Neural cell (in vitro differentiated cells): ENCODE measurements around the gene DENND1A. TPM values are rescaled to one million over a fixed set of nuclear protein-coding genes. Genes with fewer than 3 reads are reported as not detected.

Experiments
- H2AFZ ChIP-seq: fragments of 200-600, 300-800 bp; sonication (generic), shearing (Covaris generic); 2 replicates; pipeline ENCODE4 v1.6.0; 2014; ENCODE audit warnings: low read depth, mild to moderate bottlenecking, antibody characterized with exemption, low read length, moderate library complexity
- H3F3A ChIP-seq: fragments of 200-600 bp; shearing (Covaris generic); 2 replicates; pipeline ENCODE4 v1.6.1; 2016; ENCODE audit warnings: mild to moderate bottlenecking, moderate library complexity, mixed read lengths, antibody characterized with exemption, low read length; ENCODE audit not compliant: insufficient read depth, poor library complexity, severe bottlenecking
- H3K27ac ChIP-seq: fragments of 200-600, 300-800 bp; sonication (generic), shearing (Covaris generic); 2 replicates; pipeline ENCODE4 v1.5.1; 2014; ENCODE audit warnings: mild to moderate bottlenecking, low read length, moderate library complexity
- H3K27me3 ChIP-seq: fragments of 300-800, 200-600 bp; sonication (generic), shearing (Covaris generic); 2 replicates; pipeline ENCODE4 v1.6.0; 2014; ENCODE audit warnings: mild to moderate bottlenecking, low read depth, low read length, moderate library complexity; ENCODE audit not compliant: insufficient read depth
- H3K36me3 ChIP-seq: fragments of 300-800, 200-600 bp; sonication (generic), shearing (Covaris generic); 2 replicates; pipeline ENCODE4 v1.5.1; 2014; ENCODE audit warnings: mild to moderate bottlenecking, antibody characterized with exemption, low read length, moderate library complexity; ENCODE audit not compliant: insufficient read depth
- H3K4me2 ChIP-seq: fragments of 300-800, 200-600 bp; sonication (generic), shearing (Covaris generic); 2 replicates; pipeline ENCODE4 v1.6.0; 2014; ENCODE audit warnings: mild to moderate bottlenecking, low read length
- H3K4me3 ChIP-seq: fragments of 300-800, 200-600 bp; sonication (generic), shearing (Covaris generic); 2 replicates; pipeline ENCODE4 v1.5.1; 2014; ENCODE audit warnings: mild to moderate bottlenecking, low read length, moderate library complexity
- H3K79me2 ChIP-seq: fragments of 200-600 bp; shearing (Covaris generic); replicated peaks from 2 replicates; pipeline ENCODE4 v1.6.0; 2014; ENCODE audit warnings: mild to moderate bottlenecking, low read length, moderate library complexity; ENCODE audit not compliant: insufficient read depth
- H3K9ac ChIP-seq: fragments of 300-800, 200-600 bp; sonication (generic), shearing (Covaris generic); 2 replicates; pipeline ENCODE4 v1.6.1; 2016; ENCODE audit warnings: mild to moderate bottlenecking, low read length, mixed read lengths
- H3K9me2 ChIP-seq: fragments of 200-600 bp; shearing (Covaris generic); 2 replicates; pipeline ENCODE4 v1.6.1; 2016; ENCODE audit warnings: mild to moderate bottlenecking, low read length, mixed read lengths; ENCODE audit not compliant: insufficient read depth
- H3K9me3 ChIP-seq: fragments of 200-600, 300-800 bp; sonication (generic), shearing (Covaris generic); 2 replicates; pipeline ENCODE4 v1.6.1; 2016; ENCODE audit warnings: mild to moderate bottlenecking, mixed run types, low read length, moderate library complexity, mixed read lengths
- H4K20me1 ChIP-seq: fragments of 200-600 bp; shearing (Covaris generic); 2 replicates; pipeline ENCODE4 v1.6.1; 2016; ENCODE audit warnings: mild to moderate bottlenecking, mixed run types; ENCODE audit not compliant: insufficient read depth
- EP300 ChIP-seq: fragments of 450-650 bp; conservative IDR thresholded peaks from 2 replicates; pipeline ENCODE4 v1.6.1; 2014; ENCODE audit warnings: antibody characterized with exemption, mild to moderate bottlenecking, moderate library complexity; ENCODE audit not compliant: poor library complexity, severe bottlenecking
- EZH2 ChIP-seq: fragments of 200-600, 300-800 bp; shearing (Covaris generic), sonication (generic); IDR thresholded peaks from 2 replicates; pipeline ENCODE4 v1.6.1; 2014; ENCODE audit warnings: antibody characterized with exemption, low read length, borderline replicate concordance, mild to moderate bottlenecking; ENCODE audit not compliant: insufficient read depth, poor library complexity, severe bottlenecking
- MXI1 ChIP-seq: fragments of 450-650 bp; conservative IDR thresholded peaks from 2 replicates; pipeline ENCODE4 v1.6.1; 2014; ENCODE audit warnings: antibody characterized with exemption, mild to moderate bottlenecking; ENCODE audit not compliant: poor library complexity, severe bottlenecking
- POLR2AphosphoS5 ChIP-seq: IDR thresholded peaks from 2 replicates; pipeline ENCODE4 v1.6.1; 2012
- RAD21 ChIP-seq: fragments of 450-650 bp; conservative IDR thresholded peaks from 2 replicates; pipeline ENCODE4 v1.6.1; 2014; ENCODE audit warnings: antibody characterized with exemption, mild to moderate bottlenecking, moderate library complexity
- SMC3 ChIP-seq: fragments of 450-650 bp; conservative IDR thresholded peaks from 2 replicates; pipeline ENCODE4 v1.6.1; 2014; ENCODE audit warnings: antibody characterized with exemption, mild to moderate bottlenecking, moderate library complexity; ENCODE audit not compliant: poor library complexity
- TAF1 ChIP-seq: IDR thresholded peaks from 2 replicates; pipeline ENCODE4 v1.6.1; 2012; ENCODE audit warnings: low read depth
- polyA plus RNA-seq: library from polyadenylated mRNA; depleted of rRNA; stranded (reverse); fragments of >200 nt; gene quantifications from 2 replicates; pipeline ENCODE4 v1.2.3, GENCODE V29; 2014
- TF ChIP-seq, protein P1 (sequence below): IDR thresholded peaks from 2 replicates; pipeline ENCODE4 v1.6.1; 2012; ENCODE audit warnings: borderline replicate concordance
- TF ChIP-seq, protein P2 (sequence below): fragments of 450-650 bp; IDR thresholded peaks from 2 replicates; pipeline ENCODE4 v1.5.1; 2014; ENCODE audit warnings: antibody characterized with exemption, mild to moderate bottlenecking, moderate library complexity; ENCODE audit not compliant: poor library complexity, severe bottlenecking

The DENND1A gene
- polyA plus RNA-seq, 1 donor from 2014 or later, result 2.3 TPM

DNA sequence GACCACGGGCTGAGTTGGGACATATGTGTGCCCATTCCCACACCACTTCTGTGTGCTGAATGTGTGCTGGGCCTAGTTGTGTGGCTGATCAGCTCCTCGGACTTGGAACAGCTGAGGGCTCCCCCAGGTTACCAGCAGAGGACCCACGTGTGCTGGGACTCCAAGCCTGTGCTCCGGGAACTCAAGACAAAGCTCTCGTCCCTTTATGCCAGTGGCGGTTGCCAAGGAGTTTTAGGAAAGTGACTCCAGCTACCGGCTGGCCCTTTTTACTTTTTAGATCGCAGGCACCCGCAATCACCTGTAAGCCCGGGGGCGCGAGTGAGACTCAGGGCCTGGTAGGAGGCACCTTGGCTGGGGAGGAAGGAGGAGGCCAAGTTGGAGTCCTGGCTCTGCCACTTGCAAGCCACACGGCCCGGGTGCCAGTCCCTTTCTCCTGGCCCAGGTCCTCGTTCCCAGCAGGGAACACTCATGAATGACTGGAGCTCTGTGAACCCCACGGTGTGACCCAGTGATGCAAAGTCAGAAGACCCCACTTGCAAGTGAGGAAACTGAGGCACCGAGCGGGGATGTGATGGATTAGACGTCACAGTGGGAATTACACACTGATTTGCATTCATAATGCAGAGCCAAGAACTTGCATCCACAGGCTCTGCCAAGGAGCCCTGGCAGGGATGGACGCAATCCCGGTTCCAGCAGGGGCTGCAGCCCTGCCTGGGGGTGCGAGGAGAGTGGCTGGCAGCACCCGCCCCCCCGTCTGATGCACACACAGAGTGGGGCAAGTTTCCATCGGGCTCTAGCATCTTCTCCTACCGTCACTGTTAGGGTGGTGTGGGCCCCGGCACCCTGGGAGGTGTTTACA, 547.0 kb downstream of the DENND1A start:
- no peak overlapping the region for H3K27ac ChIP-seq
- no peak overlapping the region for H2AFZ ChIP-seq
- H3K79me2 ChIP-seq, result no peaks in the 10 kb centered on the region
- no peaks in the 10 kb centered on the region for H3K9me2 ChIP-seq
- TF ChIP-seq MXI1, result no peak
- TF ChIP-seq, protein P1, sequence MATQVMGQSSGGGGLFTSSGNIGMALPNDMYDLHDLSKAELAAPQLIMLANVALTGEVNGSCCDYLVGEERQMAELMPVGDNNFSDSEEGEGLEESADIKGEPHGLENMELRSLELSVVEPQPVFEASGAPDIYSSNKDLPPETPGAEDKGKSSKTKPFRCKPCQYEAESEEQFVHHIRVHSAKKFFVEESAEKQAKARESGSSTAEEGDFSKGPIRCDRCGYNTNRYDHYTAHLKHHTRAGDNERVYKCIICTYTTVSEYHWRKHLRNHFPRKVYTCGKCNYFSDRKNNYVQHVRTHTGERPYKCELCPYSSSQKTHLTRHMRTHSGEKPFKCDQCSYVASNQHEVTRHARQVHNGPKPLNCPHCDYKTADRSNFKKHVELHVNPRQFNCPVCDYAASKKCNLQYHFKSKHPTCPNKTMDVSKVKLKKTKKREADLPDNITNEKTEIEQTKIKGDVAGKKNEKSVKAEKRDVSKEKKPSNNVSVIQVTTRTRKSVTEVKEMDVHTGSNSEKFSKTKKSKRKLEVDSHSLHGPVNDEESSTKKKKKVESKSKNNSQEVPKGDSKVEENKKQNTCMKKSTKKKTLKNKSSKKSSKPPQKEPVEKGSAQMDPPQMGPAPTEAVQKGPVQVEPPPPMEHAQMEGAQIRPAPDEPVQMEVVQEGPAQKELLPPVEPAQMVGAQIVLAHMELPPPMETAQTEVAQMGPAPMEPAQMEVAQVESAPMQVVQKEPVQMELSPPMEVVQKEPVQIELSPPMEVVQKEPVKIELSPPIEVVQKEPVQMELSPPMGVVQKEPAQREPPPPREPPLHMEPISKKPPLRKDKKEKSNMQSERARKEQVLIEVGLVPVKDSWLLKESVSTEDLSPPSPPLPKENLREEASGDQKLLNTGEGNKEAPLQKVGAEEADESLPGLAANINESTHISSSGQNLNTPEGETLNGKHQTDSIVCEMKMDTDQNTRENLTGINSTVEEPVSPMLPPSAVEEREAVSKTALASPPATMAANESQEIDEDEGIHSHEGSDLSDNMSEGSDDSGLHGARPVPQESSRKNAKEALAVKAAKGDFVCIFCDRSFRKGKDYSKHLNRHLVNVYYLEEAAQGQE, result no peak
- TF ChIP-seq EP300, result no peak
- TF ChIP-seq RAD21, result no peak
- TF ChIP-seq SMC3, result no peak
- TF ChIP-seq, protein P2, sequence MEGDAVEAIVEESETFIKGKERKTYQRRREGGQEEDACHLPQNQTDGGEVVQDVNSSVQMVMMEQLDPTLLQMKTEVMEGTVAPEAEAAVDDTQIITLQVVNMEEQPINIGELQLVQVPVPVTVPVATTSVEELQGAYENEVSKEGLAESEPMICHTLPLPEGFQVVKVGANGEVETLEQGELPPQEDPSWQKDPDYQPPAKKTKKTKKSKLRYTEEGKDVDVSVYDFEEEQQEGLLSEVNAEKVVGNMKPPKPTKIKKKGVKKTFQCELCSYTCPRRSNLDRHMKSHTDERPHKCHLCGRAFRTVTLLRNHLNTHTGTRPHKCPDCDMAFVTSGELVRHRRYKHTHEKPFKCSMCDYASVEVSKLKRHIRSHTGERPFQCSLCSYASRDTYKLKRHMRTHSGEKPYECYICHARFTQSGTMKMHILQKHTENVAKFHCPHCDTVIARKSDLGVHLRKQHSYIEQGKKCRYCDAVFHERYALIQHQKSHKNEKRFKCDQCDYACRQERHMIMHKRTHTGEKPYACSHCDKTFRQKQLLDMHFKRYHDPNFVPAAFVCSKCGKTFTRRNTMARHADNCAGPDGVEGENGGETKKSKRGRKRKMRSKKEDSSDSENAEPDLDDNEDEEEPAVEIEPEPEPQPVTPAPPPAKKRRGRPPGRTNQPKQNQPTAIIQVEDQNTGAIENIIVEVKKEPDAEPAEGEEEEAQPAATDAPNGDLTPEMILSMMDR, result no peak
- no peak for TF ChIP-seq EZH2
- TF ChIP-seq TAF1, result no peak
- TF ChIP-seq POLR2AphosphoS5, result no peak
- no peaks in the 10 kb centered on the region for H3K9me3 ChIP-seq
- no peaks in the 10 kb centered on the region for H4K20me1 ChIP-seq
- H3K9ac ChIP-seq, result no peak overlapping the region
- no peaks in the 10 kb centered on the region for H3K36me3 ChIP-seq
- no peak overlapping the region for H3K4me3 ChIP-seq
- H3K27me3 ChIP-seq, result no peaks in the 10 kb centered on the region
- no peak overlapping the region for H3K4me2 ChIP-seq
- H3F3A ChIP-seq, result no peaks in the 10 kb centered on the region

DNA sequence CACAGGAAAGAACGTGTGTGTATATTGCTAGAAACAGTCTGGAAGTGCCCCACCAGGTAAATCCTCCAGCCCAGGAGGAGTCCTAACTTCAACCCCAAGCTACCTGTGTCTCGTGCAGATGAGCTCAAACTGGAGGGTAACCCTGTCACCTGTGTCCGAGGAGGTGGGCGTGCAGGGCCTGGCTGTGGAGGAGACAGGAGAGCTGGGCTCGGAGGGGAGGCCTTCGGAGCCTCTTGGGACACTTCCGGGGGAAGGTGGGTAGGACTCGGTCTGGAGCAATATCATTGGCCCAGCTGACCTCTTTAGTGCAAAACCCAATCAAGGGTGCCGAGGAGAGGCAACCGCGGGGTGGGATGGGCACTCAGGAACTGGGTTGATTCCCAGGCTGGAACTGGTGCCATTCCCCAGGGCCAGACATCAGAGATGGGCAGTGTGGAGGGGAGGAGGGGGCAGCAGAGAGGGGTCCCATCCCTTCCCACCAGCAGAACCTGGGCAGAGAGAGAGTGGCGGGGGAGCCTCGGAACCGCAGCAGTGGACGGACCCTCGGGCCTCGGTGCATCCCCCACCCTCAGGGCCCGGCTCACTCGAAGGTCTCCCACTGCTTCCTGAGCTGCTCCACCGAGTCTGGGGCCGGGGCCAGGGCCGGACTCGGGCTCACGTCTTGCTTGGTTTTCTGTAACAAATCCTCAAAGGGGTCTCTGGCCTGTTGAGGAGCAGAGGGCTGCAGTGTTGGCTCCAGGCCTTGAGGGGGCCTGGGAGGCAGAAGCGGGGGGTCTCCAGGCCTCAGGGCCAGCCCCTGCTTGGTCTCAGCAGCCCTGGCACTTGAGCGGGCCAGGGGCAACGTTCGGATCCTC, 548.8 kb downstream of the DENND1A start:
- no peaks in the 10 kb centered on the region for H3F3A ChIP-seq
- no peak overlapping the region for H3K4me3 ChIP-seq
- no peak overlapping the region for H3K27ac ChIP-seq
- no peaks in the 10 kb centered on the region for H3K36me3 ChIP-seq
- no peaks in the 10 kb centered on the region for H3K9me3 ChIP-seq
- H3K9ac ChIP-seq, result no peak overlapping the region
- no peaks in the 10 kb centered on the region for H3K79me2 ChIP-seq
- no peak for TF ChIP-seq EZH2
- TF ChIP-seq RAD21, result no peak
- TF ChIP-seq, protein P1, result no peak
- TF ChIP-seq MXI1, result no peak
- TF ChIP-seq, protein P2, result no peak
- TF ChIP-seq EP300, result no peak
- no peak for TF ChIP-seq SMC3
- no peak for TF ChIP-seq POLR2AphosphoS5
- no peak for TF ChIP-seq TAF1
- H2AFZ ChIP-seq, result no peak overlapping the region
- H3K27me3 ChIP-seq, result no peaks in the 10 kb centered on the region
- no peaks in the 10 kb centered on the region for H4K20me1 ChIP-seq
- H3K9me2 ChIP-seq, result no peaks in the 10 kb centered on the region
- no peak overlapping the region for H3K4me2 ChIP-seq
